ENCODE measurements around the gene ROMO1. TPM values are rescaled to one million over a fixed set of nuclear protein-coding genes. Genes with fewer than 3 reads are reported as not detected.
"Not testable (repeated sequence)": the region's sequence is repeated elsewhere in the genome, so short reads cannot be mapped to it uniquely, and the experiment has no call there.

Gene ROMO1
- total RNA-seq, 3 donors from 2014 or later (not counting 1 experiment from before 2014, with no cell fraction given), result 38.3 to 49.7 (median 40.5) TPM

DNA sequence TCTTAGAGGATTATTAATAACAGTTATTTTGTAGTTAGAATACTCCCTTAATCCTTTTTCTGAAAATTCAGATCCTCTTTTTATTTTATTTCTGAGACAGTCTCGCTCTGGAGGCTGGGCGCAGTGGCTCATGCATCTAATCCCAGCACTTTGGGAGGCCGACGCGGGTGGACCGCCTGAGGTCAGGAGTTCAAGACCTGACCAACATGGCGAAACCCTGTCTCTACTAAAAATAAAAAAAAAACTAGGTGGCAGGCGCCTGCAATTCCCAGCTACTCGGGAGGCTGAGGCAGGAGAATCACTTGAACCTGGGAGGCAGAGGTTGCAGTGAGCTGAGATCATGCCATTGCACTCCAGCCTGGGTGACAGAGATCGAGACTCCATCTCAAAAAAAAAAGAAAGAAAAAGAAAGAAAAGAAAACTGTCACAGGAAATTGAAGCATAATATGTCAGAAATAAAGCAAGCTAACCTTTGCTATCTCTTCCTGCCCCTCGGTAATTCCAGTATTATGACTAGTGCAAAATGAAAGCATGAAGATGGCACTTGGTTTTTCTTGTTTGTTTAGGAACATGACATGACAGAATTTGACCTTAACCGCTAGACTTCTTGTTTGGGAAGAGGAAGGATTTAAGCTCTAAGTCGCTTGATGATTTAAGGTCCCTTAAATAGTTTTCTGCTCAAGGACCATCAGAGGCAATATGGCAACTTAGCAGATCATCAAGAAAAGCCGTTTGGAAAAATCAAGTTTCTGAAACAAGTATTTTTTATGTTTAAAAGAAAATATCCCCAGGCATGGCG lies 44.7 kb downstream of the ROMO1 start:
- H3K36me3 Mint-ChIP-seq, result peaks cover 21% of the 10 kb centered on the region
- intact Hi-C loops (cut with micrococcal nuclease), result loop anchor here (5.0 kb wide), 4 partner anchors 37 to 208 kb away; partner anchors contain the start of genes ERGIC3 and SCAND1
- WGBS (ENCODE audit: insufficient coverage), result 24% methylated on average over 15 of the region's 15 CpGs
- Histone ChIP-seq H3K27ac (ENCODE audit: low read length) (peak overlapping the region; percentile 96), H3K27me3 (ENCODE audit: control insufficient read depth, insufficient read depth, low read length) (no peaks in the 10 kb centered on the region), H3K4me1 (ENCODE audit: control insufficient read depth, insufficient read depth, low read length) (peaks cover 26% of the 10 kb centered on the region), H3K9me3 (ENCODE audit: control insufficient read depth, insufficient read depth, low read length) (no peaks in the 10 kb centered on the region), H3K36me3 (ENCODE audit: control insufficient read depth, insufficient read depth, low read length) (peaks cover 19% of the 10 kb centered on the region), H3K4me3 (ENCODE audit: low read length) (peak overlapping the region; percentile 13)
- no peaks in the 10 kb centered on the region for H3K27me3 Mint-ChIP-seq (ENCODE audit: low read depth in 2 of 2)
- peaks cover 46 to 49% of the 10 kb centered on the region in 2 donors for H3K4me1 Mint-ChIP-seq
- TF ChIP-seq, protein P1, sequence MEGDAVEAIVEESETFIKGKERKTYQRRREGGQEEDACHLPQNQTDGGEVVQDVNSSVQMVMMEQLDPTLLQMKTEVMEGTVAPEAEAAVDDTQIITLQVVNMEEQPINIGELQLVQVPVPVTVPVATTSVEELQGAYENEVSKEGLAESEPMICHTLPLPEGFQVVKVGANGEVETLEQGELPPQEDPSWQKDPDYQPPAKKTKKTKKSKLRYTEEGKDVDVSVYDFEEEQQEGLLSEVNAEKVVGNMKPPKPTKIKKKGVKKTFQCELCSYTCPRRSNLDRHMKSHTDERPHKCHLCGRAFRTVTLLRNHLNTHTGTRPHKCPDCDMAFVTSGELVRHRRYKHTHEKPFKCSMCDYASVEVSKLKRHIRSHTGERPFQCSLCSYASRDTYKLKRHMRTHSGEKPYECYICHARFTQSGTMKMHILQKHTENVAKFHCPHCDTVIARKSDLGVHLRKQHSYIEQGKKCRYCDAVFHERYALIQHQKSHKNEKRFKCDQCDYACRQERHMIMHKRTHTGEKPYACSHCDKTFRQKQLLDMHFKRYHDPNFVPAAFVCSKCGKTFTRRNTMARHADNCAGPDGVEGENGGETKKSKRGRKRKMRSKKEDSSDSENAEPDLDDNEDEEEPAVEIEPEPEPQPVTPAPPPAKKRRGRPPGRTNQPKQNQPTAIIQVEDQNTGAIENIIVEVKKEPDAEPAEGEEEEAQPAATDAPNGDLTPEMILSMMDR (IDR thresholded peaks at IDR 0.05), result no peak
- H3K9me3 Mint-ChIP-seq, result no peaks in the 10 kb centered on the region
- ATAC-seq (no peak), DNase-seq (peak in 1 of 2 donors; percentile 57)
- peak overlapping the region; percentile 98 to 99 for H3K27ac Mint-ChIP-seq
- peak overlapping the region; percentile 99 for H3K4me3 Mint-ChIP-seq

DNA sequence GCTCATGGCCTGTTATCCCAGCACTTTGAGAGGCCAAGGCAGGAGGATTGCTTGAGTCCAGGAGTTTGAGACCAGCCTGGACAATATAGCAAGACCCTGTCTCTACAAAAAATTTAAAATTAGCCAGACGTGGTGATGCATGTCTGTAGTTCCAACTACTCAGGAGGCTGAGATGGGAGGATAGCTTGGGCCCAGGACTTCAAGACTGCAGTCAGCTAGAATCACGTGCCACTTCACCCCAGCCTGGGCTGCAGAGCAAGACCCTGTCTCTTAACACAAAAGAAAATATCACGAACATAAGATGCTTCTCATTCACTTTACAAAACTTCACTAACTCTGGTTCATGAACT lies 45.3 kb downstream of the ROMO1 start:
- peaks cover 22% of the 10 kb centered on the region for H3K4me1 ChIP-seq (ENCODE audit: control insufficient read depth, insufficient read depth, low read length)
- Mint-ChIP-seq H3K36me3 (peaks cover 17% of the 10 kb centered on the region), H3K4me3 (peak overlapping the region; percentile 42), H3K27ac (peak overlapping the region; percentile 98 to 99), H3K4me1 (peaks cover 42 to 46% of the 10 kb centered on the region in 2 donors)
- H3K9me3 ChIP-seq (ENCODE audit: control insufficient read depth, insufficient read depth, low read length); ATAC-seq; H3K4me3 ChIP-seq (ENCODE audit: low read length); H3K27me3 ChIP-seq (ENCODE audit: control insufficient read depth, insufficient read depth, low read length); H3K27me3 Mint-ChIP-seq (ENCODE audit: low read depth in 2 of 2); H3K9me3 Mint-ChIP-seq; DNase-seq: not testable (repeated sequence)
- WGBS (ENCODE audit: insufficient coverage), result 92% methylated on average over 3 of the region's 3 CpGs
- intact Hi-C loops (cut with micrococcal nuclease), result loop anchor here (5.0 kb wide), 4 partner anchors 37 to 208 kb away; partner anchors contain the start of genes ERGIC3 and SCAND1
- H3K27ac ChIP-seq (ENCODE audit: low read length), result peak overlapping the region; percentile 96
- peaks cover 13% of the 10 kb centered on the region for H3K36me3 ChIP-seq (ENCODE audit: control insufficient read depth, insufficient read depth, low read length)

Other genes starting within 250 kb of the ROMO1 start
- 10 to 100 TPM; 61.5 to 91.8 (median 80.8) TPM for gene CEP250, start 243.8 kb upstream of the ROMO1 start, total RNA-seq
- not detected for gene C20orf173, start 169.8 kb upstream of the ROMO1 start, total RNA-seq
- gene ERGIC3, start 157.3 kb upstream of the ROMO1 start, total RNA-seq, result 100 to 1,000 TPM; 128 to 130 (median 129) TPM
- 10 to 100 TPM; 11.2 to 16.2 (median 11.9) TPM for gene SPAG4, start 83.6 kb upstream of the ROMO1 start, total RNA-seq
- 100 to 1,000 TPM; 298 to 342 (median 334) TPM for gene CPNE1, start 34.5 kb upstream of the ROMO1 start, total RNA-seq
- 100 to 1,000 TPM in 1 of 3 donors, 10 to 100 TPM in 2; 80.9 to 112 (median 89.4) TPM for gene RBM12, start 34.5 kb upstream of the ROMO1 start, total RNA-seq
- 10 to 100 TPM; 11.3 to 20.8 (median 16.0) TPM for gene NFS1, start 53 bp upstream of the ROMO1 start, total RNA-seq
- 1,000 to 10,000 TPM; 1,431 to 1,555 (median 1,445) TPM for gene RBM39, start 42.9 kb downstream of the ROMO1 start, total RNA-seq
- 100 to 1,000 TPM; 151 to 165 (median 161) TPM for gene PHF20, start 72.6 kb downstream of the ROMO1 start, total RNA-seq